Neural cell (in vitro differentiated cells): ENCODE measurements around the gene KCNIP2. TPM values are rescaled to one million over a fixed set of nuclear protein-coding genes. Genes with fewer than 3 reads are reported as not detected.

ENCODE experiments used
- H2AFZ ChIP-seq: fragments of 200-600, 300-800 bp; sonication (generic), shearing (Covaris generic); 2 replicates; pipeline ENCODE4 v1.6.0; 2014; ENCODE audit warnings: low read depth, mild to moderate bottlenecking, antibody characterized with exemption, low read length, moderate library complexity
- H3F3A ChIP-seq: fragments of 200-600 bp; shearing (Covaris generic); 2 replicates; pipeline ENCODE4 v1.6.1; 2016; ENCODE audit warnings: mild to moderate bottlenecking, moderate library complexity, mixed read lengths, antibody characterized with exemption, low read length; ENCODE audit not compliant: insufficient read depth, poor library complexity, severe bottlenecking
- H3K27ac ChIP-seq: fragments of 200-600, 300-800 bp; sonication (generic), shearing (Covaris generic); 2 replicates; pipeline ENCODE4 v1.5.1; 2014; ENCODE audit warnings: mild to moderate bottlenecking, low read length, moderate library complexity
- H3K27me3 ChIP-seq: fragments of 300-800, 200-600 bp; sonication (generic), shearing (Covaris generic); 2 replicates; pipeline ENCODE4 v1.6.0; 2014; ENCODE audit warnings: mild to moderate bottlenecking, low read depth, low read length, moderate library complexity; ENCODE audit not compliant: insufficient read depth
- H3K36me3 ChIP-seq: fragments of 300-800, 200-600 bp; sonication (generic), shearing (Covaris generic); 2 replicates; pipeline ENCODE4 v1.5.1; 2014; ENCODE audit warnings: mild to moderate bottlenecking, antibody characterized with exemption, low read length, moderate library complexity; ENCODE audit not compliant: insufficient read depth
- H3K4me2 ChIP-seq: fragments of 300-800, 200-600 bp; sonication (generic), shearing (Covaris generic); 2 replicates; pipeline ENCODE4 v1.6.0; 2014; ENCODE audit warnings: mild to moderate bottlenecking, low read length
- H3K4me3 ChIP-seq: fragments of 300-800, 200-600 bp; sonication (generic), shearing (Covaris generic); 2 replicates; pipeline ENCODE4 v1.5.1; 2014; ENCODE audit warnings: mild to moderate bottlenecking, low read length, moderate library complexity
- H3K79me2 ChIP-seq: fragments of 200-600 bp; shearing (Covaris generic); replicated peaks from 2 replicates; pipeline ENCODE4 v1.6.0; 2014; ENCODE audit warnings: mild to moderate bottlenecking, low read length, moderate library complexity; ENCODE audit not compliant: insufficient read depth
- H3K9ac ChIP-seq: fragments of 300-800, 200-600 bp; sonication (generic), shearing (Covaris generic); 2 replicates; pipeline ENCODE4 v1.6.1; 2016; ENCODE audit warnings: mild to moderate bottlenecking, low read length, mixed read lengths
- H3K9me2 ChIP-seq: fragments of 200-600 bp; shearing (Covaris generic); 2 replicates; pipeline ENCODE4 v1.6.1; 2016; ENCODE audit warnings: mild to moderate bottlenecking, low read length, mixed read lengths; ENCODE audit not compliant: insufficient read depth
- H3K9me3 ChIP-seq: fragments of 200-600, 300-800 bp; sonication (generic), shearing (Covaris generic); 2 replicates; pipeline ENCODE4 v1.6.1; 2016; ENCODE audit warnings: mild to moderate bottlenecking, mixed run types, low read length, moderate library complexity, mixed read lengths
- H4K20me1 ChIP-seq: fragments of 200-600 bp; shearing (Covaris generic); 2 replicates; pipeline ENCODE4 v1.6.1; 2016; ENCODE audit warnings: mild to moderate bottlenecking, mixed run types; ENCODE audit not compliant: insufficient read depth
- EP300 ChIP-seq: fragments of 450-650 bp; conservative IDR thresholded peaks from 2 replicates; pipeline ENCODE4 v1.6.1; 2014; ENCODE audit warnings: antibody characterized with exemption, mild to moderate bottlenecking, moderate library complexity; ENCODE audit not compliant: poor library complexity, severe bottlenecking
- EZH2 ChIP-seq: fragments of 200-600, 300-800 bp; shearing (Covaris generic), sonication (generic); IDR thresholded peaks from 2 replicates; pipeline ENCODE4 v1.6.1; 2014; ENCODE audit warnings: antibody characterized with exemption, low read length, borderline replicate concordance, mild to moderate bottlenecking; ENCODE audit not compliant: insufficient read depth, poor library complexity, severe bottlenecking
- MXI1 ChIP-seq: fragments of 450-650 bp; conservative IDR thresholded peaks from 2 replicates; pipeline ENCODE4 v1.6.1; 2014; ENCODE audit warnings: antibody characterized with exemption, mild to moderate bottlenecking; ENCODE audit not compliant: poor library complexity, severe bottlenecking
- POLR2AphosphoS5 ChIP-seq: IDR thresholded peaks from 2 replicates; pipeline ENCODE4 v1.6.1; 2012
- RAD21 ChIP-seq: fragments of 450-650 bp; conservative IDR thresholded peaks from 2 replicates; pipeline ENCODE4 v1.6.1; 2014; ENCODE audit warnings: antibody characterized with exemption, mild to moderate bottlenecking, moderate library complexity
- SMC3 ChIP-seq: fragments of 450-650 bp; conservative IDR thresholded peaks from 2 replicates; pipeline ENCODE4 v1.6.1; 2014; ENCODE audit warnings: antibody characterized with exemption, mild to moderate bottlenecking, moderate library complexity; ENCODE audit not compliant: poor library complexity
- TAF1 ChIP-seq: IDR thresholded peaks from 2 replicates; pipeline ENCODE4 v1.6.1; 2012; ENCODE audit warnings: low read depth
- polyA plus RNA-seq: library from polyadenylated mRNA; depleted of rRNA; stranded (reverse); fragments of >200 nt; gene quantifications from 2 replicates; pipeline ENCODE4 v1.2.3, GENCODE V29; 2014
- TF ChIP-seq, protein P1 (sequence below): fragments of 450-650 bp; IDR thresholded peaks from 2 replicates; pipeline ENCODE4 v1.5.1; 2014; ENCODE audit warnings: antibody characterized with exemption, mild to moderate bottlenecking, moderate library complexity; ENCODE audit not compliant: poor library complexity, severe bottlenecking
- TF ChIP-seq, protein P2 (sequence below): IDR thresholded peaks from 2 replicates; pipeline ENCODE4 v1.6.1; 2012; ENCODE audit warnings: borderline replicate concordance

Gene KCNIP2
- polyA plus RNA-seq, 1 donor from 2014 or later = 10.0 TPM

DNA sequence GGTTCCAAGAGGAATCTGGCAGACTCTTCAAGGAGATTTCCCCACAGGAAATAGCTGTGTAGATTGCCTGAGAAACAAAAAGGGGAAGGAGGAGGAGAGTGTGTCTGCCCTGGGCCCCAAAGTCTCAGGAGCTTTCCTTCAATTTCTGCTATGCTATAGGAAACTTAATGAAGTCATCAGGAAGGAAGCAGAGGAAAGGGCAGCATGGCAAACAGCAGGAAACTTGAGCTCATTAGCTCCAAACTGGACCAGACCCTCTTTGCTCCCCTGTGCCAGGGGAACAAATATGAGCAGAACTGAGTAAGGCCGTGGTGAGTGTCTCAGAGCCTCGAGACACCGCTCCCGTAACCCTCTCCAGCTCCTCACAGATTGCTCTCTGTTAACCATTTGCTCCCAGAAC is 4.8 kb upstream of the KCNIP2 start:
- TF ChIP-seq TAF1 (no peak), RAD21 (no peak), MXI1 (no peak), EZH2 (no peak), EP300 (no peak)
- TF ChIP-seq, protein P1, sequence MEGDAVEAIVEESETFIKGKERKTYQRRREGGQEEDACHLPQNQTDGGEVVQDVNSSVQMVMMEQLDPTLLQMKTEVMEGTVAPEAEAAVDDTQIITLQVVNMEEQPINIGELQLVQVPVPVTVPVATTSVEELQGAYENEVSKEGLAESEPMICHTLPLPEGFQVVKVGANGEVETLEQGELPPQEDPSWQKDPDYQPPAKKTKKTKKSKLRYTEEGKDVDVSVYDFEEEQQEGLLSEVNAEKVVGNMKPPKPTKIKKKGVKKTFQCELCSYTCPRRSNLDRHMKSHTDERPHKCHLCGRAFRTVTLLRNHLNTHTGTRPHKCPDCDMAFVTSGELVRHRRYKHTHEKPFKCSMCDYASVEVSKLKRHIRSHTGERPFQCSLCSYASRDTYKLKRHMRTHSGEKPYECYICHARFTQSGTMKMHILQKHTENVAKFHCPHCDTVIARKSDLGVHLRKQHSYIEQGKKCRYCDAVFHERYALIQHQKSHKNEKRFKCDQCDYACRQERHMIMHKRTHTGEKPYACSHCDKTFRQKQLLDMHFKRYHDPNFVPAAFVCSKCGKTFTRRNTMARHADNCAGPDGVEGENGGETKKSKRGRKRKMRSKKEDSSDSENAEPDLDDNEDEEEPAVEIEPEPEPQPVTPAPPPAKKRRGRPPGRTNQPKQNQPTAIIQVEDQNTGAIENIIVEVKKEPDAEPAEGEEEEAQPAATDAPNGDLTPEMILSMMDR = no peak
- Histone ChIP-seq H3F3A (no peaks in the 10 kb centered on the region), H2AFZ (no peak overlapping the region), H3K27me3 (no peaks in the 10 kb centered on the region), H3K79me2 (no peaks in the 10 kb centered on the region), H3K9me2 (no peaks in the 10 kb centered on the region), H3K9ac (no peak overlapping the region), H4K20me1 (no peaks in the 10 kb centered on the region), H3K4me2 (no peak overlapping the region), H3K36me3 (no peaks in the 10 kb centered on the region), H3K9me3 (no peaks in the 10 kb centered on the region), H3K4me3 (no peak overlapping the region), H3K27ac (no peak overlapping the region)

DNA sequence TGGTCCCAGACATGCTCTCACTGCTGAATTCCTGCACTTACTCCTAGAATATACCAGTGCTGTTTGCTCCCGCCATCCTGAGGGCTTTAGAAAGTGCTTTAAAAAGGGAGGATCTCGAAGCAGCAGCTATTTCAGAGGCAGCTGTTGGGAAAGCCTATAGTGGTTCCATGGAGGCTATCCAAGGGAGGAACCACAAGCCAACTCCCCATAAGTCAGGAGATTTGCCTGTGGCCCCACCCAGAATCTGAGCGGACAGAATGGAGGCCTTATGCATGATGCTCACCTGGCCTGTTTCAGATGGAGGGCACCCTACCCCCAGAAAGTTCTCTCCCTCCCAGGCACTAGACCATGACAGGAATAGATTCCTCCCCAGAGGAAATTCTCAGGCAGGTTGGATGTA is 2.3 kb upstream of the KCNIP2 start:
- H3K27me3 ChIP-seq = peaks cover 25% of the 10 kb centered on the region
- H3F3A ChIP-seq = no peaks in the 10 kb centered on the region
- H3K9me2 ChIP-seq = no peaks in the 10 kb centered on the region
- H3K9ac ChIP-seq = no peak overlapping the region
- H2AFZ ChIP-seq = no peak overlapping the region
- no peaks in the 10 kb centered on the region for H3K36me3 ChIP-seq
- no peaks in the 10 kb centered on the region for H3K79me2 ChIP-seq
- TF ChIP-seq TAF1 (no peak), POLR2AphosphoS5 (no peak), MXI1 (no peak), EP300 (no peak), SMC3 (no peak), RAD21 (no peak), EZH2 (no peak)
- TF ChIP-seq, protein P2, sequence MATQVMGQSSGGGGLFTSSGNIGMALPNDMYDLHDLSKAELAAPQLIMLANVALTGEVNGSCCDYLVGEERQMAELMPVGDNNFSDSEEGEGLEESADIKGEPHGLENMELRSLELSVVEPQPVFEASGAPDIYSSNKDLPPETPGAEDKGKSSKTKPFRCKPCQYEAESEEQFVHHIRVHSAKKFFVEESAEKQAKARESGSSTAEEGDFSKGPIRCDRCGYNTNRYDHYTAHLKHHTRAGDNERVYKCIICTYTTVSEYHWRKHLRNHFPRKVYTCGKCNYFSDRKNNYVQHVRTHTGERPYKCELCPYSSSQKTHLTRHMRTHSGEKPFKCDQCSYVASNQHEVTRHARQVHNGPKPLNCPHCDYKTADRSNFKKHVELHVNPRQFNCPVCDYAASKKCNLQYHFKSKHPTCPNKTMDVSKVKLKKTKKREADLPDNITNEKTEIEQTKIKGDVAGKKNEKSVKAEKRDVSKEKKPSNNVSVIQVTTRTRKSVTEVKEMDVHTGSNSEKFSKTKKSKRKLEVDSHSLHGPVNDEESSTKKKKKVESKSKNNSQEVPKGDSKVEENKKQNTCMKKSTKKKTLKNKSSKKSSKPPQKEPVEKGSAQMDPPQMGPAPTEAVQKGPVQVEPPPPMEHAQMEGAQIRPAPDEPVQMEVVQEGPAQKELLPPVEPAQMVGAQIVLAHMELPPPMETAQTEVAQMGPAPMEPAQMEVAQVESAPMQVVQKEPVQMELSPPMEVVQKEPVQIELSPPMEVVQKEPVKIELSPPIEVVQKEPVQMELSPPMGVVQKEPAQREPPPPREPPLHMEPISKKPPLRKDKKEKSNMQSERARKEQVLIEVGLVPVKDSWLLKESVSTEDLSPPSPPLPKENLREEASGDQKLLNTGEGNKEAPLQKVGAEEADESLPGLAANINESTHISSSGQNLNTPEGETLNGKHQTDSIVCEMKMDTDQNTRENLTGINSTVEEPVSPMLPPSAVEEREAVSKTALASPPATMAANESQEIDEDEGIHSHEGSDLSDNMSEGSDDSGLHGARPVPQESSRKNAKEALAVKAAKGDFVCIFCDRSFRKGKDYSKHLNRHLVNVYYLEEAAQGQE = no peak
- TF ChIP-seq, protein P1 = no peak
- H4K20me1 ChIP-seq = no peaks in the 10 kb centered on the region
- H3K27ac ChIP-seq = no peak overlapping the region
- H3K4me2 ChIP-seq = no peak overlapping the region
- no peaks in the 10 kb centered on the region for H3K9me3 ChIP-seq
- no peak overlapping the region for H3K4me3 ChIP-seq
